GM23338 (cell line): ENCODE data around the gene ZFP90. TPM values are rescaled to one million over a fixed set of nuclear protein-coding genes. Genes with fewer than 3 reads are reported as not detected.

Experiments used
- ATAC-seq: fragments of 200-7000 bp; cut with Tn5 transposase; 3 replicates; pipeline ENCODE4 v1.9.1; 2020
- DNase-seq: peaks from one replicate; pipeline ENCODE4 v3.0.0-alpha.2; 2015; ENCODE audit warnings: low spot score
- H2AFZ ChIP-seq: fragments of 200-600 bp; sonication (generic); 2 replicates; pipeline ENCODE4 v1.8.0; 2016; ENCODE audit warnings: antibody characterized with exemption, mild to moderate bottlenecking, moderate library complexity
- H3F3A ChIP-seq: fragments of 200-600 bp; sonication (generic); replicated peaks from 2 replicates; pipeline ENCODE4 v1.8.0; 2017; ENCODE audit warnings: antibody characterized with exemption, mixed run types, low read depth
- H3K27ac ChIP-seq: fragments of 200-600 bp; sonication (generic); 2 replicates; pipeline ENCODE4 v1.6.1; 2016; ENCODE audit warnings: low read depth
- H3K27me3 ChIP-seq: fragments of 200-600 bp; sonication (generic); 2 replicates; pipeline ENCODE4 v1.8.0; 2016; ENCODE audit warnings: mild to moderate bottlenecking, mixed run types, moderate library complexity; ENCODE audit not compliant: insufficient read depth
- H3K36me3 ChIP-seq: fragments of 200-600 bp; sonication (generic); 2 replicates; pipeline ENCODE4 v1.8.0; 2016; ENCODE audit warnings: mild to moderate bottlenecking; ENCODE audit not compliant: insufficient read depth
- H3K4me1 ChIP-seq: fragments of 200-600 bp; sonication (generic); 2 replicates; pipeline ENCODE4 v1.8.0; 2016; ENCODE audit warnings: mild to moderate bottlenecking, moderate library complexity; ENCODE audit not compliant: insufficient read depth
- H3K4me2 ChIP-seq: fragments of 200-600 bp; sonication (generic); 2 replicates; pipeline ENCODE4 v1.7.1; 2017; ENCODE audit warnings: mixed run types
- H3K4me3 ChIP-seq: fragments of 200-600 bp; sonication (generic); 2 replicates; pipeline ENCODE4 v1.6.1; 2016; ENCODE audit warnings: mixed run types
- H3K79me2 ChIP-seq: fragments of 200-600 bp; sonication (generic); replicated peaks from 2 replicates; pipeline ENCODE4 v1.8.0; 2017; ENCODE audit warnings: mild to moderate bottlenecking; ENCODE audit not compliant: insufficient read depth
- H3K9me2 ChIP-seq: fragments of 200-600 bp; sonication (generic); 2 replicates; pipeline ENCODE4 v1.8.0; 2017; ENCODE audit not compliant: insufficient read depth
- H4K20me1 ChIP-seq: fragments of 200-600 bp; sonication (generic); replicated peaks from 2 replicates; pipeline ENCODE4 v1.8.0; 2017; ENCODE audit warnings: mild to moderate bottlenecking; ENCODE audit not compliant: insufficient read depth
- H3K27ac Mint-ChIP-seq: 2 replicates; pipeline ENCODE4 v1.8.0; 2020; ENCODE audit warnings: inconsistent platforms, mild to moderate bottlenecking, moderate library complexity, mixed read lengths
- H3K27me3 Mint-ChIP-seq: 3 replicates; pipeline ENCODE4 v1.8.0; 2022; ENCODE audit warnings: low read depth, mild to moderate bottlenecking, moderate library complexity, mixed read lengths, inconsistent platforms; ENCODE audit not compliant: insufficient read depth, poor library complexity
- H3K36me3 Mint-ChIP-seq: 3 replicates; pipeline ENCODE4 v1.8.0; 2021; ENCODE audit warnings: low read depth, mild to moderate bottlenecking, inconsistent platforms, moderate library complexity, mixed read lengths
- H3K4me1 Mint-ChIP-seq: 3 replicates; pipeline ENCODE4 v1.8.0; 2020; ENCODE audit warnings: mild to moderate bottlenecking, inconsistent platforms, mixed read lengths
- H3K4me3 Mint-ChIP-seq: 3 replicates; pipeline ENCODE4 v1.8.0; 2021; ENCODE audit warnings: moderate library complexity, mild to moderate bottlenecking, inconsistent platforms, mixed read lengths
- H3K9me3 Mint-ChIP-seq: 3 replicates; pipeline ENCODE4 v1.8.0; 2020; ENCODE audit warnings: moderate library complexity, mild to moderate bottlenecking, inconsistent platforms, mixed read lengths
- CREB1 ChIP-seq: fragments of 250-450 bp; sonication (Bioruptor Pico); IDR thresholded peaks from 2 replicates; pipeline ENCODE4 v1.5.0; 2020; ENCODE audit warnings: low read depth, mild to moderate bottlenecking, moderate library complexity
- EZH2 ChIP-seq: fragments of 200-600 bp; sonication (generic); IDR thresholded peaks from one replicate; pipeline ENCODE4 v1.8.0; 2017; ENCODE audit warnings: antibody characterized with exemption, mild to moderate bottlenecking, low read depth; ENCODE audit not compliant: unreplicated experiment
- EZH2phosphoT487 ChIP-seq: fragments of 200-600 bp; sonication (generic); IDR thresholded peaks from one replicate; pipeline ENCODE4 v1.8.1; 2018; ENCODE audit warnings: antibody characterized with exemption; ENCODE audit not compliant: unreplicated experiment
- JUNB ChIP-seq: IDR thresholded peaks from one replicate; pipeline ENCODE4 v1.6.1; 2016; ENCODE audit warnings: antibody characterized with exemption; ENCODE audit not compliant: unreplicated experiment
- NANOG ChIP-seq: IDR thresholded peaks from 2 replicates; pipeline ENCODE4 v1.6.1; 2016; ENCODE audit warnings: antibody characterized with exemption, borderline replicate concordance
- POLR2AphosphoS5 ChIP-seq: IDR thresholded peaks from 2 replicates; pipeline ENCODE4 v1.6.1; 2016; ENCODE audit warnings: antibody characterized with exemption, low read depth
- STAT1 ChIP-seq: IDR thresholded peaks from one replicate; pipeline ENCODE4 v1.6.1; 2016; ENCODE audit warnings: antibody characterized with exemption; ENCODE audit not compliant: unreplicated experiment
- ZNF114 ChIP-seq: fragments of 250-450 bp; sonication (Bioruptor Pico); IDR thresholded peaks from 2 replicates; pipeline ENCODE4 v1.5.0; 2020; ENCODE audit warnings: mild to moderate bottlenecking, moderate library complexity
- ZNF331 ChIP-seq: fragments of 250-450 bp; sonication (Bioruptor Pico); IDR thresholded peaks from 2 replicates; pipeline ENCODE4 v1.5.0; 2020; ENCODE audit warnings: low read depth, mild to moderate bottlenecking, moderate library complexity
- polyA plus RNA-seq: library from polyadenylated mRNA; unstranded; fragments of >200 nt; fragmentation: Nextera tagmentation; extraction: Ambion mirVana; gene quantifications from 2 replicates; pipeline ENCODE4 v1.2.1, GENCODE V29; 2016
- total RNA-seq: library from RNA; depleted of rRNA; stranded (reverse); fragments of >200 nt; shearing (Covaris generic); gene quantifications from 2 replicates; pipeline ENCODE4 v1.2.3, GENCODE V29; 2014
- TF ChIP-seq, protein P1 (sequence below): IDR thresholded peaks from 2 replicates; pipeline ENCODE4 v1.6.1; 2016; ENCODE audit warnings: antibody characterized with exemption
- TF ChIP-seq, protein P2 (sequence below): fragments of 250-450 bp; sonication (Bioruptor Pico); IDR thresholded peaks from 2 replicates; pipeline ENCODE4 v1.5.0; 2020; ENCODE audit warnings: mild to moderate bottlenecking, moderate library complexity
- TF ChIP-seq, protein P3 (sequence below): IDR thresholded peaks from one replicate; pipeline ENCODE4 v1.6.1; 2018; ENCODE audit warnings: antibody characterized with exemption; ENCODE audit not compliant: unreplicated experiment
- TF ChIP-seq, protein P4 (sequence below), 2 experiments: fragments of 200-600 bp in 1 of 2; sonication (generic) in 1 of 2; conservative IDR thresholded peaks; 2 replicates each; pipeline versions ENCODE4 v1.5.1 to v1.6.1; 2016 to 2017; ENCODE audit warnings: antibody characterized with exemption in 2 of 2, low read depth in 2 of 2, mild to moderate bottlenecking in 2 of 2, moderate library complexity in 1 of 2

Gene ZFP90
- total and polyA plus RNA-seq, 2 experiments from 2014 or later = 12.8 to 14.6 TPM

DNA sequence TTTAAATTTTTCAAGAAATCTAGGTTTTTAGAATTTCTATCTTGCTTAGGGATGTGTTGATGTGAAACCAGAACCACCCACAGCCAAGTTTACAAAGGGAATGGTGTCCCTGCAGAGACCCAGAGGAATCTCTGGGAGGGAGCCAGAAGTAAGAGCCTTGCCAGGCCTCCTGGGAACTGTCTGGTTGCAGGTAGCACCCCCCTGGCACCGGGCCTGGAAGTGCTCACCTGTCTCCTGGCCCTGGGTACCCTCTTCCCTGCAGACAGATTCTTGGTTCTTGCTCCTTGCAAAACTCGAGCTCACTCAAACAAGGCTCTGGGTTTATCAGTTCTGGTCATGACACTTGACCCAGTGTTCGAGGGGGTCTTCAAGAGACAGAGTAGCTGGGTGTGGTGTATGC, 24.6 kb upstream of the ZFP90 start:
- H3K9me2 ChIP-seq = no peaks in the 10 kb centered on the region
- no peak overlapping the region for H3K4me2 ChIP-seq
- no peak overlapping the region for H3K4me3 Mint-ChIP-seq
- H3K79me2 ChIP-seq = no peaks in the 10 kb centered on the region
- no peaks in the 10 kb centered on the region for H3K4me1 ChIP-seq
- no peaks in the 10 kb centered on the region for H3K4me1 Mint-ChIP-seq
- no peak for TF ChIP-seq ZNF331 (CRISPR knock-in tag)
- TF ChIP-seq CREB1 (CRISPR knock-in tag) = no peak
- no peak for TF ChIP-seq POLR2AphosphoS5
- TF ChIP-seq, protein P1, sequence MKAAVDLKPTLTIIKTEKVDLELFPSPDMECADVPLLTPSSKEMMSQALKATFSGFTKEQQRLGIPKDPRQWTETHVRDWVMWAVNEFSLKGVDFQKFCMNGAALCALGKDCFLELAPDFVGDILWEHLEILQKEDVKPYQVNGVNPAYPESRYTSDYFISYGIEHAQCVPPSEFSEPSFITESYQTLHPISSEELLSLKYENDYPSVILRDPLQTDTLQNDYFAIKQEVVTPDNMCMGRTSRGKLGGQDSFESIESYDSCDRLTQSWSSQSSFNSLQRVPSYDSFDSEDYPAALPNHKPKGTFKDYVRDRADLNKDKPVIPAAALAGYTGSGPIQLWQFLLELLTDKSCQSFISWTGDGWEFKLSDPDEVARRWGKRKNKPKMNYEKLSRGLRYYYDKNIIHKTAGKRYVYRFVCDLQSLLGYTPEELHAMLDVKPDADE = no peak
- TF ChIP-seq, protein P2, sequence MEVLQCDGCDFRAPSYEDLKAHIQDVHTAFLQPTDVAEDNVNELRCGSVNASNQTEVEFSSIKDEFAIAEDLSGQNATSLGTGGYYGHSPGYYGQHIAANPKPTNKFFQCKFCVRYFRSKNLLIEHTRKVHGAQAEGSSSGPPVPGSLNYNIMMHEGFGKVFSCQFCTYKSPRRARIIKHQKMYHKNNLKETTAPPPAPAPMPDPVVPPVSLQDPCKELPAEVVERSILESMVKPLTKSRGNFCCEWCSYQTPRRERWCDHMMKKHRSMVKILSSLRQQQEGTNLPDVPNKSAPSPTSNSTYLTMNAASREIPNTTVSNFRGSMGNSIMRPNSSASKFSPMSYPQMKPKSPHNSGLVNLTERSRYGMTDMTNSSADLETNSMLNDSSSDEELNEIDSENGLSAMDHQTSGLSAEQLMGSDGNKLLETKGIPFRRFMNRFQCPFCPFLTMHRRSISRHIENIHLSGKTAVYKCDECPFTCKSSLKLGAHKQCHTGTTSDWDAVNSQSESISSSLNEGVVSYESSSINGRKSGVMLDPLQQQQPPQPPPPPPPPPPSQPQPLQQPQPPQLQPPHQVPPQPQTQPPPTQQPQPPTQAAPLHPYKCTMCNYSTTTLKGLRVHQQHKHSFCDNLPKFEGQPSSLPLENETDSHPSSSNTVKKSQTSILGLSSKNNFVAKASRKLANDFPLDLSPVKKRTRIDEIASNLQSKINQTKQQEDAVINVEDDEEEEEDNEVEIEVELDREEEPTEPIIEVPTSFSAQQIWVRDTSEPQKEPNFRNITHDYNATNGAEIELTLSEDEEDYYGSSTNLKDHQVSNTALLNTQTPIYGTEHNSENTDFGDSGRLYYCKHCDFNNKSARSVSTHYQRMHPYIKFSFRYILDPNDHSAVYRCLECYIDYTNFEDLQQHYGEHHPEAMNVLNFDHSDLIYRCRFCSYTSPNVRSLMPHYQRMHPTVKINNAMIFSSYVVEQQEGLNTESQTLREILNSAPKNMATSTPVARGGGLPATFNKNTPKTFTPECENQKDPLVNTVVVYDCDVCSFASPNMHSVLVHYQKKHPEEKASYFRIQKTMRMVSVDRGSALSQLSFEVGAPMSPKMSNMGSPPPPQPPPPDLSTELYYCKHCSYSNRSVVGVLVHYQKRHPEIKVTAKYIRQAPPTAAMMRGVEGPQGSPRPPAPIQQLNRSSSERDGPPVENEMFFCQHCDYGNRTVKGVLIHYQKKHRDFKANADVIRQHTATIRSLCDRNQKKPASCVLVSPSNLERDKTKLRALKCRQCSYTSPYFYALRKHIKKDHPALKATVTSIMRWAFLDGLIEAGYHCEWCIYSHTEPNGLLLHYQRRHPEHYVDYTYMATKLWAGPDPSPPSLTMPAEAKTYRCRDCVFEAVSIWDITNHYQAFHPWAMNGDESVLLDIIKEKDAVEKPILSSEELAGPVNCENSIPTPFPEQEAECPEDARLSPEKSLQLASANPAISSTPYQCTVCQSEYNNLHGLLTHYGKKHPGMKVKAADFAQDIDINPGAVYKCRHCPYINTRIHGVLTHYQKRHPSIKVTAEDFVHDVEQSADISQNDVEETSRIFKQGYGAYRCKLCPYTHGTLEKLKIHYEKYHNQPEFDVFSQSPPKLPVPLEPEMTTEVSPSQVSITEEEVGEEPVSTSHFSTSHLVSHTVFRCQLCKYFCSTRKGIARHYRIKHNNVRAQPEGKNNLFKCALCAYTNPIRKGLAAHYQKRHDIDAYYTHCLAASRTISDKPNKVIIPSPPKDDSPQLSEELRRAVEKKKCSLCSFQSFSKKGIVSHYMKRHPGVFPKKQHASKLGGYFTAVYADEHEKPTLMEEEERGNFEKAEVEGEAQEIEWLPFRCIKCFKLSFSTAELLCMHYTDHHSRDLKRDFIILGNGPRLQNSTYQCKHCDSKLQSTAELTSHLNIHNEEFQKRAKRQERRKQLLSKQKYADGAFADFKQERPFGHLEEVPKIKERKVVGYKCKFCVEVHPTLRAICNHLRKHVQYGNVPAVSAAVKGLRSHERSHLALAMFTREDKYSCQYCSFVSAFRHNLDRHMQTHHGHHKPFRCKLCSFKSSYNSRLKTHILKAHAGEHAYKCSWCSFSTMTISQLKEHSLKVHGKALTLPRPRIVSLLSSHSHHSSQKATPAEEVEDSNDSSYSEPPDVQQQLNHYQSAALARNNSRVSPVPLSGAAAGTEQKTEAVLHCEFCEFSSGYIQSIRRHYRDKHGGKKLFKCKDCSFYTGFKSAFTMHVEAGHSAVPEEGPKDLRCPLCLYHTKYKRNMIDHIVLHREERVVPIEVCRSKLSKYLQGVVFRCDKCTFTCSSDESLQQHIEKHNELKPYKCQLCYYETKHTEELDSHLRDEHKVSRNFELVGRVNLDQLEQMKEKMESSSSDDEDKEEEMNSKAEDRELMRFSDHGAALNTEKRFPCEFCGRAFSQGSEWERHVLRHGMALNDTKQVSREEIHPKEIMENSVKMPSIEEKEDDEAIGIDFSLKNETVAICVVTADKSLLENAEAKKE (CRISPR knock-in tag) = no peak
- TF ChIP-seq NANOG = no peak
- TF ChIP-seq JUNB = no peak
- TF ChIP-seq, protein P3, sequence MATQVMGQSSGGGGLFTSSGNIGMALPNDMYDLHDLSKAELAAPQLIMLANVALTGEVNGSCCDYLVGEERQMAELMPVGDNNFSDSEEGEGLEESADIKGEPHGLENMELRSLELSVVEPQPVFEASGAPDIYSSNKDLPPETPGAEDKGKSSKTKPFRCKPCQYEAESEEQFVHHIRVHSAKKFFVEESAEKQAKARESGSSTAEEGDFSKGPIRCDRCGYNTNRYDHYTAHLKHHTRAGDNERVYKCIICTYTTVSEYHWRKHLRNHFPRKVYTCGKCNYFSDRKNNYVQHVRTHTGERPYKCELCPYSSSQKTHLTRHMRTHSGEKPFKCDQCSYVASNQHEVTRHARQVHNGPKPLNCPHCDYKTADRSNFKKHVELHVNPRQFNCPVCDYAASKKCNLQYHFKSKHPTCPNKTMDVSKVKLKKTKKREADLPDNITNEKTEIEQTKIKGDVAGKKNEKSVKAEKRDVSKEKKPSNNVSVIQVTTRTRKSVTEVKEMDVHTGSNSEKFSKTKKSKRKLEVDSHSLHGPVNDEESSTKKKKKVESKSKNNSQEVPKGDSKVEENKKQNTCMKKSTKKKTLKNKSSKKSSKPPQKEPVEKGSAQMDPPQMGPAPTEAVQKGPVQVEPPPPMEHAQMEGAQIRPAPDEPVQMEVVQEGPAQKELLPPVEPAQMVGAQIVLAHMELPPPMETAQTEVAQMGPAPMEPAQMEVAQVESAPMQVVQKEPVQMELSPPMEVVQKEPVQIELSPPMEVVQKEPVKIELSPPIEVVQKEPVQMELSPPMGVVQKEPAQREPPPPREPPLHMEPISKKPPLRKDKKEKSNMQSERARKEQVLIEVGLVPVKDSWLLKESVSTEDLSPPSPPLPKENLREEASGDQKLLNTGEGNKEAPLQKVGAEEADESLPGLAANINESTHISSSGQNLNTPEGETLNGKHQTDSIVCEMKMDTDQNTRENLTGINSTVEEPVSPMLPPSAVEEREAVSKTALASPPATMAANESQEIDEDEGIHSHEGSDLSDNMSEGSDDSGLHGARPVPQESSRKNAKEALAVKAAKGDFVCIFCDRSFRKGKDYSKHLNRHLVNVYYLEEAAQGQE = no peak
- no peak for TF ChIP-seq EZH2
- no peak for TF ChIP-seq ZNF114 (CRISPR knock-in tag)
- TF ChIP-seq STAT1 = no peak
- TF ChIP-seq, protein P4, sequence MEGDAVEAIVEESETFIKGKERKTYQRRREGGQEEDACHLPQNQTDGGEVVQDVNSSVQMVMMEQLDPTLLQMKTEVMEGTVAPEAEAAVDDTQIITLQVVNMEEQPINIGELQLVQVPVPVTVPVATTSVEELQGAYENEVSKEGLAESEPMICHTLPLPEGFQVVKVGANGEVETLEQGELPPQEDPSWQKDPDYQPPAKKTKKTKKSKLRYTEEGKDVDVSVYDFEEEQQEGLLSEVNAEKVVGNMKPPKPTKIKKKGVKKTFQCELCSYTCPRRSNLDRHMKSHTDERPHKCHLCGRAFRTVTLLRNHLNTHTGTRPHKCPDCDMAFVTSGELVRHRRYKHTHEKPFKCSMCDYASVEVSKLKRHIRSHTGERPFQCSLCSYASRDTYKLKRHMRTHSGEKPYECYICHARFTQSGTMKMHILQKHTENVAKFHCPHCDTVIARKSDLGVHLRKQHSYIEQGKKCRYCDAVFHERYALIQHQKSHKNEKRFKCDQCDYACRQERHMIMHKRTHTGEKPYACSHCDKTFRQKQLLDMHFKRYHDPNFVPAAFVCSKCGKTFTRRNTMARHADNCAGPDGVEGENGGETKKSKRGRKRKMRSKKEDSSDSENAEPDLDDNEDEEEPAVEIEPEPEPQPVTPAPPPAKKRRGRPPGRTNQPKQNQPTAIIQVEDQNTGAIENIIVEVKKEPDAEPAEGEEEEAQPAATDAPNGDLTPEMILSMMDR (conservative IDR thresholded peaks at IDR 0.05; ENCODE audit: low read depth in 2 of 2) = no peak
- TF ChIP-seq EZH2phosphoT487 = no peak
- ATAC-seq (no peak), DNase-seq (no peak)
- no peak overlapping the region for H3K4me3 ChIP-seq
- peaks cover 4% of the 10 kb centered on the region for H3K27me3 ChIP-seq
- H3K36me3 ChIP-seq = no peaks in the 10 kb centered on the region
- no peak overlapping the region for H3K27ac Mint-ChIP-seq
- peaks cover 9% of the 10 kb centered on the region for H3K27me3 Mint-ChIP-seq
- H3K36me3 Mint-ChIP-seq = no peaks in the 10 kb centered on the region
- no peak overlapping the region for H3K27ac ChIP-seq
- H3F3A ChIP-seq = 0 out of 2 replicates have a peak, but pooled peaks cover 4% of the 10 kb centered on the region
- no peaks in the 10 kb centered on the region for H4K20me1 ChIP-seq
- H3K9me3 Mint-ChIP-seq = no peaks in the 10 kb centered on the region
- H2AFZ ChIP-seq = no peak overlapping the region
